NCI-H1092 (cell line): ENCODE measurements around the gene TMEM60.
"Not testable (repeated sequence)": the region's sequence is repeated elsewhere in the genome, so short reads cannot be mapped to it uniquely, and the experiment has no call there.

Source experiments
- DNase-seq: peaks from one replicate; lab custom pipeline; 2025; lab: John Stamatoyannopoulos, UW

TMEM60 gene

DNA sequence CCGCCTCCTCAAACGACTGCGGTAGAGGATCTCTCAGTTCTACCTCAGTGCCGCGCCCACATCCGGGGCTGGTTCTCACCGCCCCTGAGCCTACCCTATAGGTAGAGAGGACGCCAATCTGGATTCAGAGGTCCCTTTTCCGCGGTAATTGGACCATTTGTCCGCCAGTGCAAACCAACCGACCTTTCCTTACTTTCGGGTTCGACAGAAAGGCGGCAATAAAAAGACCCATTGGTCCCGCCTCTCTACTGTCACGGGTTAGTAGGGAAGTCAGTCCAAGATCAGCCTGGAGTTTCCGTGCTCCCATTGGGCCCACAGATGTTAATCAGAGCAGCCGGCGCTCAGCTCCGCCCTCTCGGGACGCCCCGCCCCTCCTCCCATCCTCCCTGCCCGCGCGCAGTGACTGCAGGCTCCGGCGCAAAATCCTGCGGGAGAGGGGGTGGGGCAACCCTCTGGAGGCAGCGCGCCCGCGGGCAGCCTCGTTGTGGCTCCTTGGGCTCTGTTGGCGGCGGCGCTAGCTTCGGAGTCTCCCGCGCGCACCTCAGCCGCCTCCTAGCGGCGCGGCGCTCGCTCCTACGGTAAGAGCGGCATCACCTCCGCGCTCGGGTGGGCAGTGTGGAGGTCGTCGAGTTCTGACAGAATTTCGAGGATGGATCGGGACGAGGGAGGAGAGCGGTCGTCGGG lies at the start of gene TMEM60, which contains the start of gene PHTF2:
TSS of gene TMEM60 (minus strand) at position 41 of the 684 bp plus-strand sequence. CDS start 4,061 bp downstream, outside the sequence.
TSS of gene PHTF2 (plus strand) at position 380 of the 684 bp plus-strand sequence.
- peak; percentile 100 for DNase-seq

DNA sequence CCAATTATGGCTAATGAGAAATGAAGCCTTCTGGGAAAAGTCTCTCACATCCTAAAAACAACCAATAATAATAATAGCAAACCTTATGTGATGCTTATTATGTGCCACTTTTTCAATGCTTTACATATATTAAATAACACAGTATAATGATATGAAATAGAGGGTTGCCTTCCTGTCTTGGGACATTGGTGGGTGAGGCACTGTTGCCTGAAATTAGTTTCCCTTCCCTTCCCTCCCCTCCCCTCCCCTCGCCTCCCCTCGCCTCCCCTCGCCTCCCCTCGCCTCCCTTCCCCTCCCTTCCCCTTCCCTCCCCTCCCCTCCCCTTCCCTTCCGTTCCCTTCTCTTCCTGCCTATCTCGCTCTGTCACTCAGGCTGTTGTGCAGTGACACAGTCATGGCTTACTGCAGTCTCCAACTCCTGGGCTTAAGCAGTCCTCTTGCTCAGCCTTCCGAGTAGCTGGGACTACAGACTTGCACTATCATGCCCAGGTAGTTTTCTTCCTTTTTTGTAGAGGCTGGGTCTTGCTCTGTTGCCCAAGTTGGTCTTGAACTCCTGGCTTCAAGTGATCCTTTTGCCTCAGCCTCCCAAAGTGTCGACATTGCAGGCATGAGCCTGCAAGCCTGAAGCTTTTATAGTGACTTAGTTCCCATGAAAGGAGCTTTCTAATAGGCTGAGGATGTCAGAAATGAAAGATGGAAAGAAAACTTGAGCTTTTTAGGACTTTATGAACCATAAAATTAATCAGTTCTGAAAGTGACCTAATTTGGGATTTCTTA lies 48.3 kb upstream of the TMEM60 start:
- DNase-seq, result no peak

GRCh38 chr7:77843194-77843593 lies 45.0 kb upstream of the TMEM60 start:
- DNase-seq, result no peak

DNA sequence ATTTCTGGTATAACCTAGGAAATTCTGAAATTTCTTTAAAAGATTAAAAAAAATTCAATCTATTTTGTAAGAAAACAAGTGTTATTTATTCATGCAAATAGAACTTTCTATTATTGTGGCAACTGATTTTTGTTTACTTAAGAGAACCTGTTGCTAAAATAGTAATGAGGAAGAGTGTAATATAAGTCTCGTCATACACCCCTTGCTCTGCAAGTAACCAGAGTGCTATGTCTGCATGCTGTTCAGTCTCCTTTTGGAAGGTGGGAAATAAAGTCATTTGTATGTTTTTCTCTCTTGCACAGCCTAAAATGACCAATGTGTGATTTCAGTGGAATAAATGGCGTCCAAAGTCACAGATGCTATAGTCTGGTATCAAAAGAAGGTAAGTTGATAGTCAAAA lies 41.7 kb upstream of the TMEM60 start:
- no peak for DNase-seq

- no peak for DNase-seq
Observed at GRCh38 chr7:77838929-77839491, 40.8 kb upstream of the TMEM60 start.

GRCh38 chr7:77837966-77838365 lies 39.7 kb upstream of the TMEM60 start:
- no peak for DNase-seq

DNA sequence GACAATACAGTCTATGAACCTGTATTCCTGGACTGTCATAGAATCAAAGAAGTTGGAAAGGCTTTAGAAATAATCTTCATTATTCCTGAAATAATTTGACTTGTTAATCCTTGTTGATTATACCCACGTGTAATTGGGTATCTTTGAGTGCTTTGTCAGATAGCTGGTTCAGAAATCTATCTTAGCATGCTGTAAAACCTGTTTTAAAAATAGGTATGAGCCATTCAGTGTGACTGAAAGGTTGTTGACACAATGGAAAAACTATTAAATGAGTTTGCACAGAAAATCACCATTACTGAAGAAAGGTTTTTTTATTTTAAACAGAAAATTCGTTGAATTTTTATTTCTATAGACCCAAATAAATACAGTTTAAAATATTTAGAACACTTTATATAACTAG lies 39.0 kb upstream of the TMEM60 start:
- DNase-seq, result no peak

DNA sequence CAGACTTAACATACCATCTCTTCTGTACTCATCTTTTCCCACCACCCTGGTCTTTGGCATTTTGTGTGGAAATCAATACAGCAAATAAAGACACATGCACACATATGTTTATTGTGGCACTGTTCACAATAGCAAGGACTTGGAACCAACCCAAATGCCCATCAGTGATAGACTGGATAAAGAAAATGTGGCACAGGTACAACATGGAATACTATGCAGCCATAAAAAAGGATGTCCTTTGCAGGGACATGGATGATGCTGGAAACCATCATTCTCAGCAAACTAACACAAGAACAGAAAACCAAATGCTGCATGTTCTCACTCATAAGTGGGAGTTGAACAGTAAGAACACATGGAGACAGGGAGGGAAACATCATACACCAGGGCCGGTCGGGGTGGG lies 38.2 kb upstream of the TMEM60 start:
- DNase-seq, result not testable (repeated sequence)

DNA sequence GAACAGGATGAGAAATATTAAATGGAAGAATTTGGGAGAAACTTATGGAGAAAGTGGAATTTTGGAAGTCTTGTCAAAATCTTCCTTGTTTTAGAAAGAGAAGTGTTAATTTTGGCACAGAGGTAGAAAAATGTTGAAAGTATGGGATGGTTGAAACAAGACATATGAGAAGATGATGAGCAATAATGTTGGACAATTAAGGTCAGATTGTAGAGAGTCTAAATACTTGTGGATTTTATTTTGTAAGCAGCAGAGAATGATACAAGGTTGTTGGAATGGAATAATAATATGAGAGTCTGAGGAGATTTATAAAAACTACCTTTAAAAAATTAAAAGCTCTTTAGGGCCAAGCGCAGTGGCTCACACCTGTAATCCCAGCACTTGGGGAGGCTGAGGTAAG lies 34.9 kb upstream of the TMEM60 start:
- no peak for DNase-seq

DNA sequence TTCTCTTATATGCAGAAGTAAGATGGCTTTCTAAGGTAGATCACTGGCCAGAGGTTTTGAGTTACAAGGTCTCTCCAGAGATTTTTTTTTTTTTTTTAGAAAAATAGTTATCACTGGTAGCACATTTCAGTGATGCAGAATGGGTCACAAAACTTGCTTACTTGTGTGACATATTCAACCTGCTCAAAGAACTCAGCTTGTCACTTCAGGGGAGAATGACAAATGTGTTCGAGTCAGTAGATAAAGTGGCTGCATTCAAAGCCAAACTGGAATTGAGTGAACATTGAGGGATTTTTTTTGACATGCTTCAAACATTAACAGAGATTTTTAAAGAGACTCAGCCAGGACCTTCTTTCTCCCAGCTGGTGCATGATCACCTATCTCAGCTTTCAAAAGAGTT lies 33.7 kb upstream of the TMEM60 start:
- no peak for DNase-seq

GRCh38 chr7:77831481-77831880 lies 33.2 kb upstream of the TMEM60 start:
- DNase-seq, result no peak

DNA sequence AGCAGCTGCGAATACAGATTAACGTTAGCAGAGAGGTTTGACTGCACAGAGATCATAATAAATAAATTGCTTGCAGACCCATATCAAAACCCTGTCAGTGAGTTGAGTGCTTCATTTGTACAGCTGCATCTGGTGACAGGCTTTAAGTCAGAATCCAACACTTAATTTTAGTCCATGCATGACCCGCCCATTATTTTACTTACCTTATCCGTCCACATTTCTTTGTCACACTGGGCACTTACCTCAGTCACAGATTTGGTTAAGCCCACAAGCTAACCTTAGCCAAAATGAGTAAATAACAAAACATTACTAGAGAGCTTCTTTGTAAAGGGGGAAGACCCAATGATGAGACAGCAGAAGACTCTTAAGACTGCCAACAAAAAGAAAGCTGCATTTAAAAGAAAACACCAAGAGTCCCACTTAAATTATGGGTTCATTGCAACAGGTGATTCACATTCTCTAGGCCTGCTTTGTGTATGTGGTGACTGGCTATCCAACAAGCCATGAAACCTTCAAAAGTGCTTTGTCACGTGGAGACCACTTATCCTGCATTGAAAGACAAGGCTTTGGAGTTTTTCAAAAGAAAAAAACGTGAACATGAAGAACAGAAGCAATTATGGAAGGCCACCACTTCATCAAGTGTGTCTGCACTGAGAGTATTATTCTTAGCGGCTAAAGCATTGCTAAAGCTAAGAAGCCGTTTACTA lies 32.6 kb upstream of the TMEM60 start:
- DNase-seq, result no peak

DNA sequence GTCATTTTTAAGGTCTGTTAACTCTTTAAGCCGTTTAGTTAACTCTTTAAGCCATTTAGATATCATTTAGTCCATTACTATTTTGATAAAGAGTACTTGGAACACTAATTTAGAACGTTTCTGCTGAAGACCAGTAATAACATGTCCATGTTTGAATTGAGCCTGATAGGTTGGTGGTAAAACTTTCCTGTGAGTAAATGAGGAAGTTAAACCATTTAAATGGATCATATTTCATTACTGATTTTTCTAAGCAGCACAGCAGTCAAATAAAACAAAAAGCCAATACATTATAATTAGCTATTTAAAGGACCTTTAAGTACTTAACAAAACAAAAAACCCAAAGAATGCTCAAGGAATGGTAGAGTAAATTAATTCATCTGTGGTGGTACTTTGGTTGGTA lies 29.8 kb upstream of the TMEM60 start:
- DNase-seq, result no peak

GRCh38 chr7:77826300-77826699 lies 28.1 kb upstream of the TMEM60 start:
- DNase-seq, result no peak

DNA sequence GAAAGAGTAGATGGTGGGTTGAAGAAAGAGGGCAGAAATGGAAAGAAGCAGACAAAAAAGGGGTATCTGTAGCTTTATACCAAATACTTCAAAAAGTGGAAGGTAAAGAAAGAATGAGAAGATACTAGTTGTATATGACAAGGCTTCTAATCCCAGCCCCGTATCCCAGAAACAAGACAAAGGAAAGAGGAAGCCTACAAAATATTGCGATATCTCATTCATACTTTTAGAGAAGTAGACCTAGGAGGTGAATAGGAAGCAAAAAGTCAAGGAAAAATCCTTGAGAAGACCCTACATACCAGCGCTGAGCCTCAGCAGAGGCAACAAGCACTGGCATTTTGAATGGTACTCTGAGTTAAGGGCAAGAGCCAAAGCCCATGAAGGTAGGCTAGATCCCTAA lies 26.9 kb upstream of the TMEM60 start:
- no peak for DNase-seq

DNA sequence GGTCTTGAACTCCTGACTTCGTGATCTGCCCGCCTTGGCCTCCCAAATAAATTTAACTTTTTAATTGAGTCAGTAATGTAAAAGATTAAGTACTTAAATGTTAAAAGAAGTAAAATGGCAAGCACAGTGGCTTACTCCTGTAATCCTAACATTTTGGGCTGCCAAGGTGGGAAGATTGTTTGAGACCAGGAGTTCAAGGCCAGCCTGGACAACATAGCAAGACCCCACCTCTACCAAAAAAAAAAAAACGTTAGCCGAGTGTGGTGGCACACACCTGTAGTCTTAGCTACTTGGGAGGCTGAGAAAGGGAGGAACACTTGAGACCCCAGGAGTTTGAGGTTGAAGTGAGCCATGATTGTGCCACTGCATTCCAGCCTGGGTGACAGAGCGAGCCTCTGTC lies 26.4 kb upstream of the TMEM60 start:
- DNase-seq, result no peak

GRCh38 chr7:77823787-77824186 lies 25.6 kb upstream of the TMEM60 start:
- no peak for DNase-seq

DNA sequence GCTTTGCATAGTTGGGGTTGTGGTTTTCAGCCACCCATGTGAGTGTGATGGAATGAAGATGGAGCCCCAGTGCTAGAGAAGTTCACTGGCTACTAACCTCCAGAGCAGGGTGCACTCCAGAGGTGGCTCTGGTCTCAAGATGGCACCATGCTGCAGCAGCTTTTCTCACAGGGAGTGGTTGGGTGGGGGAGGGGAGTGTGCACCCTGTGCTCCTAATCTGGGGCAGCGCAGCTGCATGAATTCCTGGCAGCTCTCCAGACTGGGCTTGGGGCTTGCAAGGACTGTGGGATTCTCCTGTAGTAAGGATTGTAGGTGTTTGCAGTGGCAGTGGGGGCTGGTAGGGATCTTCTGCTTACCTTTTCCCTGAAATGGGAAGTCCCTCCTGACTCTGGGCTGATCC lies 24.0 kb upstream of the TMEM60 start:
- DNase-seq, result no peak

GRCh38 chr7:77820967-77821366 lies 22.7 kb upstream of the TMEM60 start:
- no peak for DNase-seq

- DNase-seq, result no peak
Observed at GRCh38 chr7:77819021-77819420, 20.8 kb upstream of the TMEM60 start.

DNA sequence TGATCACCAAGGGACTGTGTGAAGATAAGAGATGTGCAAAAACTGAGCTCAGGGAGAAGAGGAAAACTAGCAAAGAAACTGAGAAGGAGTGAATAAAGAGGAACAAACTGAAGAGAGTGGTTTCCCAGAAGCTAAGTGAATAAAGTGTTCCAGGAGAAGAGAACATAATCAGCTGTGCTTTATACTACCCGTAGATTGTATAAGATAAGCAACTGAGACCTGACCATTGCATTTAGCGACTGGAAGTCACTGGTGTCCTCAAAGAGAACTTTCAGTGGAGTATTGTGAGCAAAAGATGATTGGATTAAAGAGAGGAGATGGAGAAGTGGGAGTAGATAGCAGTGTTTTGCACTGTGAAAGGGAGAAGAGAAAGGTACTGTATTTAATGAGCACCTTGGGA lies 14.9 kb upstream of the TMEM60 start:
- no peak for DNase-seq

GRCh38 chr7:77812290-77812685 lies 14.1 kb upstream of the TMEM60 start:
- no peak for DNase-seq
